GM12892 (cell line): ENCODE measurements around the gene SYT8.

Source experiments
- POLR2A ChIP-seq: IDR thresholded peaks from 2 replicates; pipeline ENCODE4 v1.6.1; 2011; ENCODE audit warnings: low read depth, low read length, control low read depth
- POLR2AphosphoS5 ChIP-seq: IDR thresholded peaks from 2 replicates; pipeline ENCODE4 v1.6.1; 2011; ENCODE audit warnings: low read depth, low read length, control low read depth
- TAF1 ChIP-seq: IDR thresholded peaks from 2 replicates; pipeline ENCODE4 v1.6.1; 2011; ENCODE audit warnings: low read depth, mild to moderate bottlenecking, control low read depth, low read length, borderline replicate concordance

DNA sequence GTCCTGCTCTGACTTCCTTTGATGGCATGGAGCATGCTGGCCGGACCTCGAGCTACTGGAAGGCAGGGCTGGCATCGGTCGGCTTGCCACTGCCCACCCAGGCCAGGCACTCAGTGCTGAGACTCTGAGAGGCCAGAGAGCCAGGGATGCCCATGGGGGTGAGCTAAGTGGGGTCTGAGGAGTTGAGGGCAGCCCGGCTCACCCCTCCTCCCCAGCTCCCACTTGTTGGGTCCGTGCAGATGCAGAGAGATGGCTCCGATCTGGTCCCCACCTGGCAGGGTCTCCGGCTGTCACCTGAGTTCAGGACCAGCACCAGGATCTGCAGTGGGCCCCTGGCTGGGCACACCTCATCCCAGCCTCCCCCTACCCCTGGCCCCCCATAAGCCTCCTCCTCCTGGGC lies 31.4 kb downstream of the SYT8 start:
- TF ChIP-seq POLR2AphosphoS5 (no peak), TAF1 (no peak), POLR2A (no peak)
